ENCODE data around the gene STXBP5.
"Not testable (repeated sequence)": the region's sequence is repeated elsewhere in the genome, so short reads cannot be mapped to it uniquely, and the experiment has no call there.

STXBP5 gene

DNA sequence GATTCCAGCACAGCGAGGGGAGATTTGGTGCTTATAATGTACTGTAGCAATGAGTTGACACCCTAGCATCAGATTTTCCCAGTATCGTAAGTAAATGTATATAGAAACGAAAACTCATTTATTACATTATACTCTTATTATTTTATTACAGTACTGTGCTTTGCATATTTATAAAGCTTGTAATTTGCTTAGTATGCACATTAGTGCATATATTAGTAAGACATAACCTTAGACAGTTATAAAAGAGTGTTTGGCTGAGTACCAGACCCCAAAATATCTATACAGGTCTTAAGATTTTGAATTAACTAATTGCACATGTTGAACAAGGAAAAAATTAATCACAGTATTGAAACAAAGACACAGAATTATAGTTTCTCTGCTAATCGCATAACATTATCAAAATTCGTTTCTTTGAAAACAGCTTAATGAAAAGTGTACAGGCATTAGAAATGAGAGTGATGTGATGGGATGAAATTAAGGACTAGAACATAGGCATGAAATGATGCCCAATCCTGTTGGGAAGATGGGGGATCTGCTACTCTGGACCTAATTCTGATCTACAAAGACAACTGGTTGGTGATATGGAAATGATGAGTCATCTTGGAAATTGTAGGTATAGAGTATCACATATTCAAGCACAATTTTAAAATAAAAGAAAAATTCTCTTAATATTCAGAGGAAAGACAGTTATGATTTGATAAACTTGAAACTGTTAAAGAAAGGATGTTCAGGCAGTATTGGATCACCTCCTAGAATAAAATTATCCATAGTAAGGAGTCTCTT lies 42.8 kb downstream of the STXBP5 start:
- no peak for DNase-seq (ENCODE audit: low spot score)

DNA sequence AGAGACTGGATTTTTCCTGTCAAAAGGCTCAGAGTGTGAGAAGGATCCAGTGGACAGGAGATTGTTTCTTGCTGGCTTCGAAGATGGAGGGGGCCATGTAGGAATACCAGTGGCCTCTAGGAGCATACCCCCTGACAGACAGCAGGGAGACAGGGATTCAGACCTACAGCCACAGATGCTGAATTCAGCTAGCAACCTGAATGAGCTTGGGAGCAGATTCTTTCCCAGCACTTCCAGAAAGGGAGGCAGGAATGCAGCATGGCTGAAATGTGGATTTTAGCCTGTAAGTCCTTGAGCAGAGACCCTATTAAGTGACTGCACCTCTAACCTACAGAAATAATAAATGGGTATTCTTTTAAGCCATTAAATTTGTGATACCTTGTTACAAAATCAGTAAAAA lies 44.6 kb downstream of the STXBP5 start:
- no peak for DNase-seq (ENCODE audit: low spot score)

DNA sequence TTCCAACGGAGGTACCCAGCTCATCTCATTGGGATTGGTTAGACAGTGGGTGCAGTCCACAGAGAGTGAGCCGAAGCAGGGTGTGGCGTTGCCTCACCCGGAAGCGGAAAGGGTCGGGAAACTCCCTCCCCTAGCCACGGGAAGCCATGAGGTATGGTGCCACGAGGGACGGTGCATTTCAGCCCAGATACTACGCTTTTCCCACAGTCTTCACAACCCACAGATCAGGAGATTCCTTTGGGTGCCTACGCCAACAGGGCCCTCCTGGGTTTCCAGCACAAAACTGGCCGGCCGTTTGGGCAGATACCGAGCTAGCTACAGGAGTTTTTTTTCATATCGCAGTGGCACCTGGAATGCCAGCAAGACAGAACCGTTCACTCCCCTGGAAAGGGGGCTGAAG lies 46.9 kb downstream of the STXBP5 start:
- DNase-seq (ENCODE audit: low spot score): no peak

DNA sequence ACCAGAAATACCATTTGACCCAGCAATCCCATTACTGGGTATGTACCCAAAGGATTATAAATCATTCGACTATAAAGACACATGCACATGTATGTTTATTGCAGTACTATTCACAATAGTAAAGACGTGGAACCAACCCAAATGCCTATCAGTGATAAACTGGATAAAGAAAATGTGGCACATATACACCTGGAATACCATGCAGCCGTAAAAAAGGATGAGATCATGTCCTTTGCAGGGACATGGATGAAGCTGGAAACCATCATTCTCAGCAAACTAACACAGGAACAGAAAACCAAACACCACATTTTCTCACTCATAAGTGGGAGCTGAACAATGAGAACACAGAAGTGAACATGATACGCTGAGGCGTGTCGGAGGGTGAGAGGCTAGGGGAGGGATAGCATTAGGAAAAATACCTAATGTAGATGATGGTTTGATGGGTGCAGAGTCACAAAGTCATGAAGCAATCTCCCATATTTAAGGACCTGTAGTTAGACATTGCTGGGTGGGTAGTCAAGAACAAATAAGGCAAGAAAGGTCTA lies 50.8 kb downstream of the STXBP5 start:
- not testable (repeated sequence) for DNase-seq (ENCODE audit: low spot score)

DNA sequence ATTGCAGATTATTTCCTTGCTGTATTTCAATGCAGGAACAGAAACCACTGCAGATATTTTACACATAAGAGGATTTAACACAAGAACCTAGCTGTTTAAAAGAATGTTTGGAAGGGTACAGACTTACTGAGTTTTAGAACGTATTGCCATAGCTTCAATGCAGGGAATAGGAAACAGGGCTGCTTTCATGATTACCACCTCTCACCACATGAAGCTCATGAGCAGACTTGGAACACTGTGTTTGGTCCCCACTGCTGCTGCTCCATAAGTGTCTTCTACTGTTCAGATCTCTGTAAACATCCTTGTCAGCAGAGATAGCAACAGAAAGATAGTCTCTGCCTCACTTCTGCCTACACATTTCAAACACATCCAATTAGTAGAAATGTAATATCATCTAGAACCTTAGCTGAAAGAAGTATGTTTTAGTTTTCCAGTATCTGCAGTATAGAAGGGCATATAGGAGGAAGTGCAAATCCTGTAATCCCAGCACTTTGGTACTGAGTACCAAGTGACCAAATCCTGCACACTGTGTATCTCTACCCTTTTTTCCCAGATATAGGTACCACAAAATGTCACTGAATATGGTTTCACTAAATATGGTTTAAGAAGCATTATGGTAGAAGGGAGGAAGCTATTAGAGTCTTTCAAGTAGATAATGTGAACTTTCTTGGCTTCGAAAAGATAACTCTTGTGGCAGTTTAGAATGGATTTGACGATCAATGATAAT lies 51.9 kb downstream of the STXBP5 start:
- DNase-seq (ENCODE audit: low spot score): no peak

DNA sequence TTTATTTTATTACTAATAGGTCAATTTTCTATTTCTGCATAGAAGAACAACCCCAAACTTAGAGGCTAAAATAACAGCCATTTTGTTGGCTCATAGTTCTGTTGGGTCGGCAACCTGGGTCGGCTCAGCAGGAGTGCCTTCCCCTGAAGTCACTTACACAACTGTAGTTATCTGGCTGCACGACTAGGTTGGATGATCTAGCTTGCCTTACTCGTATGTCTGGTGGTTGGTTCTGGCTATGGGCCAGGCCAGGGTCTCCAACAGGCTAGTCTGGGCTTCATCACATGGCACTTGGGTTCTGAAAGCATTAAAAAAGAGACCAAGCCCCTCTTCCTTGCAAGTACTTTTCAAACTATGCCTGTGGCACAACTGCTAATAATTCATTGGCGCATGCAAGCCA lies 53.5 kb downstream of the STXBP5 start:
- DNase-seq (ENCODE audit: low spot score): no peak

DNA sequence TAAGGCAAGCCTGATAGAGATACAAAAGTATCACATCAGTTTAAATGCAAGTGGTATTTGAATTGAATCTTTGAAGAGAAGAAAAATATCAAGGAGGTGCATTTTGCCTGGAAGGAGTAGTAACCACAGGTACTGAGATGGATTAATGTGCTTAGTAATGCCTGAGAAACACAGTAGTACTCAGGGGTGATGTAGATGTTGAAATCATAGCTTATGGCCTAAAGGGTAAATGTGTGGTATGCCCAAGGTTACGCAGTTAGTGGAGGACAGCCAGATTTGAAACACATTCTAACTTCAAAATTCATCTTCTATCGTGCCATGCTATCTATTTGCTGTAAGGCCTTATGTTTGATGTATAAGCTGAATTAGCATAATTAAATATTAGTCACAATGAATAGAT lies 55.9 kb downstream of the STXBP5 start:
- no peak for DNase-seq (ENCODE audit: low spot score)

DNA sequence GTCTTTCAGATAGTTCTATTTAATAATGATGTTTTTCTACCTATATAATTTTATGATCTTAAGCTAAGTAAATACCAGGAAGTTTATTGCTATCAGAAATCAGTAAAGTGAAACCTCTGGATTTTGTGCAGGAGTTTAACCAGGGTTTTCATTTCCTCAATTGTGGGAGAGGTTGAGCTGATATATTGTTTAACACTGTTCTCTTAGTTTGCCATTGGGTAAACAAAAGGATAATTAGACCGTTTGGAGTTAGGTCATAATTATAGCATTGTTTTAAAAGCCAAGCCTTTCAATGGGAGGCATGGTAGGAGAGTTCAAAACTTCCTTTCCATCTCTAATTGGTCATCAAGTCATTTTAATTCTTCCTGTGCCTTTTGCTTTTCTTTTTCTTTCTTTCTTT lies 58.7 kb downstream of the STXBP5 start:
- no peak for DNase-seq (ENCODE audit: low spot score)

DNA sequence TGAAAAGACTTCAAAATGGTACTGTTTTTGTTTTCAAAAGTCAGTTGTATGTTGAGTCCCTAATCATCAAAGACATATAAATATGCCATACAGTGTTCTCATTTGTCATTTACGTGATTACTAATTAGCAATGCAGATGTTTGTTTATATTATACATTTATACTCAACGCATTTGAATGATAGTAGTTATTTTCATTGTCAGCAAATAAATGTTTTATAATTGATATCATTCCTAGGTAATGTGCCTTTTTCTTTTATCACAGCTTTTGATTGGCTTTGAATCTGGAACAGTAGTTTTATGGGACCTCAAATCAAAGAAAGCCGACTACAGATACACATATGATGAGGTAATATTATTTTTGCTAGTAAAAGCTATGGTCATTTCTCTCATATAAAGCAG lies 62.6 kb downstream of the STXBP5 start:
- DNase-seq (ENCODE audit: low spot score): no peak

DNA sequence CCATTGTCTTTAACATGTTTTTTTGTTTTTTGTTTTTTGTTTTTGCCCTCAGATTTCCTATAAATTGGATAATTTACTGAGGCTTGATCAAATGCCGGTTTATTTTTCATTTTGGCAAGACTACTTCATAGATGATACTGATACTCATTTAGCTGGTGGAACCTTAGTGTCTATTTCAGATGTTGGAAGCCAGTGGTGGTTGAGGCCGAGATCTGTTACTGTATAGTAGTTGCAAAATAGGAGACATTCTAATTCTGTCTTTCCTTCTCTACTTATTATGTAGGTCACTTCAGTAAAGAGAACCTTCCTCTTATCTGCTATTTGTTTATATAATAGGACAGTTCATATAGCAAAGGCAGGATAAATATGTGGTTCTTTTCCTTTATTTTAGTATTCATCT lies 63.4 kb downstream of the STXBP5 start:
- no peak for DNase-seq (ENCODE audit: low spot score)

DNA sequence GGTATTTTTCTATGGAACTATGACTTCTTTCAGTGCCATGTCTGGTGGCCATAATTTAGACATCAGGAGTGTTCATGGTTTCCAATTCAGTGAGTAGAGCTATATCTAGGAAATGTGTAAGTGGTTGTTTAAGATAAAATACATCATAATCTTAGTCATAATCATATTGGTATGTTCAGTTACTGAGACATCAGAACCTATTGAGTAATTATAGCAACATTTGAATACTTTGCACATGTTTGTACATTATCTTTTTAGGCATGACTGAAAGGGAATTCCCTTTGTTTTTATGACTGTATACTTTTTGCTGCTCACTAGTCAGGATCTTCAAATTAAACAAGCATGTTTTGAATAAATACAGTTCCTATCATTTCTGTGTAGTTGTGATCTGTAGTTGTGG lies 64.0 kb downstream of the STXBP5 start:
- DNase-seq (ENCODE audit: low spot score): no peak

DNA sequence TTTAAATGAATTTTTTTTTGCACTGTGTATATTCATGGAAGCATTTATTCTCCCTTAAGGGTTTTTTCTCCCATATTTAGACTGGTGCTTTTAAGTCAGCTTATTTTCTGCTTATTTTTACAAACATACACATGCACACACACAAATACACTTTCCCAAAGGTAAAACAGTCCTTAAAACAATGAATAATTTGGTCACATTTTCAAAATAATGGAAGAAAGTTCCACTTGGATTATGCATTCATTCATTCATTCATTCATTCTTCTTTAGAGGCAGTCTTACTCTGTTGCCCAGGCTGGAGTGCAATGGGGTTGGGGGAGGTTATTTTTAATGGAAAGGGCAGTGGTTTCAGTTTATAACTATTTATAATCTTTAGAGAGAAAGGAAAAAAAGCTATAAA lies 69.8 kb downstream of the STXBP5 start:
- DNase-seq (ENCODE audit: low spot score): no peak

DNA sequence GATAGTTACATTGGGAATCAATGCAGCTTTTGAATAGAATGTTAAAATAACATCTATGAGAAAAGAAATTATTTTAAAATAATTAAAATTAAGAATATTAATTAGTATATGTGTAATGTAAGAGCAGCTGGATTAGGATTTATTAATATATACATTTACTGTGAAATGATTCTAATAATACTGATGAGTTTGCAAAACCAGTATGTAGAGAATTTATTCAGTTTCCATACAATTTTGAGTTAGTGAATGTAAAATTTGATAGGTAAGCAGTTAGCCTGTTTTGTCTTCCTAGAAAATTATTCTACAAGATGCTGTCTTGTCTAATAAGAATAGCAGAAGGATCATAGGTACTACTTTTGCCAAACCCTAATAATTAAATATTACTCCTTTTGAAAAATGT lies 70.6 kb downstream of the STXBP5 start:
- no peak for DNase-seq (ENCODE audit: low spot score)

DNA sequence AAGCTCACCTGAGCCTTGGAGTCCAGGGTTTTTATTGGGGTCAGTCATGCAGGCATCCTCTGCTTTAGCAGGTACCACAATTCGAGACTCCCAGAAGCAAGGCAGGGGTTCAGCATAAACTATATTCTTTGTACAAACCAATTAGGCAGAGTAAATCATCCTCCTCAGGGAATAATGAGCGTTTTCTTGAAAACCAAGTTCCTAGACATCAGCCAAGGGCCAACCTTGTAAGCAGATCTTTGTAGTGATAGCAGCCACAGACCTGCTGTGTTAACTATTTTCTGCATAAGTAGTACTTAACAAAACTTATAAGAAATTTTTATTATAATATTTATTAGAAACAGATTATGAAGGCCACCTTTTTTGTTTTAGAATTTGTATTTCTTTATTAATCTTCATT lies 74.7 kb downstream of the STXBP5 start:
- no peak for DNase-seq (ENCODE audit: low spot score)

DNA sequence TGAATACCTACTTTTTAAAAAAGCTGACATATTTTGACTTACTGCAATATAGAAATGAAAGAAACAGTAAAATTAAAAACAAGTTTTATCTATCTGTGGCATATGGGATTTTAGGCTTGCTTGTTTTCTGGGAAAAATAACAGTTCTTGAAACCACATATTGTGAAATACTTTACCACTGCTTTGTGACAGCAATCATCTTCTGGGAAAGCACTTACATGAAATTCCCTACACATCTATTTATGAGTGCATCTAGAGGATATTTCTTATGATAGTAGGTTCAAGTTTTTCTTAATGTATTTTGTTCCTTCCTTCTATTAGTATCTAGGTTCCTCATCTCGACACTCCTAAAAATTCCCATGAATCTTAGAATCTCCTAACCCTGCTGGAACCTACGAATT lies 75.2 kb downstream of the STXBP5 start:
- no peak for DNase-seq (ENCODE audit: low spot score)

DNA sequence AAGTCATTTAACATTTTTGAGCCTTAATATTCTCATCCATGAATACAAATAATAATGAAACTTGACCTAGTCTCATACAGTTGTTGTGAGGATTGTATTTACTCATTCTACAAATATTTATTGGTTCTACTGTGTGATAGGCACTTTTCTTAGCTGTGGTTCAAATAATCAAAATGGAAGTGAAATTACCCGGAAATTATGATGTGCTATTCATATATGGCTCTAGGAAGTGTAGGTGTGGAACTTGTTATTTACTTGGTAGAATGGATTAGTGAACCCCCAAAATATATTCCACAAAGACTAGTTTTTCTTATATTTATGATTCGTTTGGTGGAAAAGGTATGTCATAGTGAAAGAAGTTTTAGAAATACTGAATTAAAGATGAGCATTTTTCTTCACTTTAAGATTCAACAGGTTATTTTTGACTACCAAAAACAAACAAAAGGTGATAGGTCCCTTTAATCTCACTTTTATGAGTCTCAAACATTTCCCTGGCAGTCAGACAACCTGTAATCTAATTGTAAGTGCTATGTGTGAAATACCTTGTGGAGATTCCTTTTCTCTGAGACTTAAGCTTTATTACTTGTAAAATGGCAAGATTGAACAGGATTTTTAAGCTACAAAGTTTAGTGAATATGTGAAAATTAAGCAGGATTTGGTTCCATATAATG lies 77.8 kb downstream of the STXBP5 start:
- DNase-seq (ENCODE audit: low spot score): peak; percentile 23

DNA sequence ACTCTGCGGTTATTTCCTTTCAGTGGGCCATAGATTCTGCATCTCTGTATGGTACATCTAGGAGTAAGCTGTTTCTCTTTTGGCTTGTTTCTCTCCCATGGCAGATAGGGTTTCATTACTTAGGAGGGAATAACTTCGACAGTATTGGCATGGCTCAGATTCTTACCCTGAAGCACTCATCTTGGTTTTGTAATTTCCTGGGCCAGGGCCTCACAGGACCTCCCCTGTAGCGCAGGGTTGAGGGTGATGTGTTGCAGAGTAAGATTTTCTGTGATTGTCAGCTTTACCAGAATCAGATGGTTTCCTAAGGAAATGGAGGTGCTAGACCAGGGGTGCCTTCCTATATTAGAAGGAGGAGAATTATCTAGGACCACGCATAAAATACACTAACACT lies 78.3 kb downstream of the STXBP5 start:
- peak; percentile 21 for DNase-seq (ENCODE audit: low spot score)

DNA sequence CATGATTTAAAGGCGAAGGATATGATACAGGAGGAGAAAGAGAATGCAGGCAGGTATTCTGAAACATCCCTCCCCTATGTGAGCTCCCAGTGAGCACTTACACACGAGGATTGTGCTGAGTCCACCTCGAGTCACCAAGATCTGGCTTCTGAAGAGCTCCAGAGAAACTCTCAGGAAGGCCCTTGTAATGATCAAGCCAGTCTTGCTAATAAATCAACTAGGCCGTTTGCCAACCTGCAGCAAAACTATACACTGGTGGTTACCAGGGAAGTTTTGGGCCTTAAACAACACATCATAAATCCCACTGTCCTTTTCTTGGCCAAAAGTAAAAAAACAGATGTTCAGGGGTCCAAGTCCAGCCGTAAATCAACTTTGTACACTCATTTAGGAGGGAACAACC lies 79.2 kb downstream of the STXBP5 start:
- peak; percentile 28 for DNase-seq (ENCODE audit: low spot score)

DNA sequence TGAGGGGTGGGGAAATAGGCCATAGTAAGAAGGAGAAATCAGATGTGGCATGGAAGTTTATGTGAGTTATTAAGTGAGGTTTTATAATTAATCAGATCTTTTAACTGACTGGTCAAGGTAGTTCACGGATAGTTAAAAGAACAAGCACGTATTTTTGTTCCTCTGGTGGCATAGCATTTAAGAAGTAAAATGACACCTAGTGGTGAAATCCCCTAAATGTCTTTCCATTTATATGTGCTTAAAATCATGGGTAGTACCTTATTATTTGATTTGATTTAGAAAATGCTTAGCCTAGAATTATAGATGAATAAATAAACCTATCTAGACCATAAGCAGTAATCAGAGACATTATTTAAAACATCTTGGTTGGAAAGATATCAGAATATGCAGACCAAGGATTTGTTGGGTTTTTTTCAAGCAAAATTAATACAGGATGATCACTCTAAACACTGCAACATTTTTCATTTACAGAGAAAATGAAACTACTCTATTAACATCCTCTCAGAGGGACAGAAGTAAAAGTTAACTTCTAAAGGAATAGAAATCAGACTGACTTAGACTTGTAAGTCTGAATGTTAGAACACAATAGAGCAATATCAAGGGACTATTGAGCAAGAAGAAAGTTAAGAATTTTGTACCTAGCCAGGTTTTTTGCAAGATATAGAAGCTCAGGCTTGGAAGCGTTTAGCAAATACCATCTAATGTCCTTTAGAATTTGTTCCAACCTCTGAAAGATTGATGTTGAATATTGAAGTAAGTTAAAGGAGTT lies 81.1 kb downstream of the STXBP5 start:
- DNase-seq (ENCODE audit: low spot score): peak; percentile 75

DNA sequence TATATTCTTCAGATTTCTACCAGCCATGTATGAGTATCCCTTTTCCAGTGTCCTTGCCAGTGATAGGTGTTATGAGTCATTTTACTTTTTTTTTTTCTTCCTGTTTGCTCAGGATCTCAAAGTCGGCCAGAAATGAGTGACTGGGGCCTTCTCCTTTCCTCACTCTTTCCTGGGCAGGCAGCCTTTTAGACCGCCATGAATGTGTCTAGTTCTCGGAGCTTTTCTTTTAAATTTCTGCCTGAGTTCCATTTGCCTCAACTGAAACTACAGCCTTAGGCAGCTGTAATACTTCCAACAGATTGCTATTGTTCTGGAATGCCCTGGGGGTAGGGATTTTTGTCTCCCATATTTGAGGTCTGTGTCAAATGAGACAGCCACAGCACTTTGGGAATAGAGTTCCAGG lies 83.7 kb downstream of the STXBP5 start:
- no peak for DNase-seq (ENCODE audit: low spot score)

DNA sequence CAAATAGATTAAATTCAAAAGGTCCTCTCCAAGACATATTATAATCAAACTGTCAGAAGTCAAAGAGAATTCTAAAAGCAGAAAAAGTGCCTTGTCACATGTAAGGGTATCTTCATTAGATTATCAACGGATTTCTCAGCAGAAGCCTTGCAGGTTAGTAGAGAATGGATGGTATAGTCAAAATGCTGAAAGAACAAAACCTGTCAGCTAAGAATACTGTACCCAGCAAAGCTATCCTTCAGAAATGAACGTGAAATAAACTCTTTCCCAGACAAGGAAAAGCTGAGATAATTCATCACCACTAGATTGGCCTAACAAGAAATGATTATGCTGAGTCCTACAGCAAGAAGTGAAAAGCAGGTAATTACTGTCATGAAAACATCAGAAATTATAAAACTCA lies 92.9 kb downstream of the STXBP5 start:
- DNase-seq (ENCODE audit: low spot score): no peak

DNA sequence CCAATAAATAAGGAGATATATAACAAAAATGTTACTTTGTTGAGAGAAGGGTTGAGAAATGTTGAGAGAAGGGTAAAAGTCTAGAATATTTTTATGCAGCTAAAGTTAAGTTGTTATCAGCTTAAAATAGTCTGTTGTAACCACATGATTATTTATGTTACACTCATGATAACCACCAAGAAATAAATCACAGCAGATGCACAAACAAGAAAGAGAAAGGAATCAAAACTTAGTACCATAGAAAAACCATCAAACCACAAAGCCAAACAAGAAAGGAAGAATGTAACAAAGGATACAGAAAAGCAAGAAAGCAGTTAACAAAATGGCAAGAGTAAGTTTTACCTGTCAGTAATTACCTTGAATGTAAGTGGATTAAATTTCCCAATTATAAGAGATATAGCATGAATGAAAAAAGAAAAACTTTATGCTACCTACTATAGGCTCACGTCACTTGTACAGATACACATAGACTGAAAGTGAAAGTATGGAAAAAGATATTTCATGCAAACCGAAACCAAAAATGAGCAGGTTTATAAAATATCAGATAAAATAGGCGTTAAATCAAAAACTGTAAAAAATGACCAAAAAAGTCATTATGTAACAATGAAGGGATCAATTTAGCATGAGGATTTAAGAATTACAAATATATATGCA lies 93.6 kb downstream of the STXBP5 start:
- DNase-seq (ENCODE audit: low spot score): no peak
